GM19193 (cell line): ENCODE results near the gene MYO9B.

Source experiments
- POLR2A ChIP-seq: IDR thresholded peaks from 4 replicates; pipeline ENCODE4 v1.6.1; 2011; ENCODE audit not compliant: insufficient read depth, insufficient read length; ENCODE audit errors: extremely low read depth

MYO9B gene

DNA sequence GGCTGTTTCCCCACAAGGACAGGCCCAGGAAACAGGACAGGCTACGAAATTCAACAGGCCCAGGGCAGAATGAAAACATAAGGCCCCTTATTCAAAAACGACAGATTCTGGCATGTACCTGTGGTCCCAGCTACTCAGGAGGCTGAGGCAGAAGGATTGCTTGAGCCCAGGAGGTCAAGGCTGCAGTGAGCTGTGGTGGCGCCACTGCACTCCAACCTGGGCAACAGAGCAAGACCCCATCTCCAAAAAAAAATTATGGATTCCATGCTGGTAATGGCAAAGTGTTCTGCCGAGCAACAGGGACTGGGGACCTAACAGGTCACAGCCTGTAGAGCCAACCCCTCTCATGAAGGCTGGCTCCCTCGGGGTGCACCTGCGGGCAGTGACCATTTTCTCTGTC, 87.0 kb downstream of the MYO9B start:
- no peak for TF ChIP-seq POLR2A

DNA sequence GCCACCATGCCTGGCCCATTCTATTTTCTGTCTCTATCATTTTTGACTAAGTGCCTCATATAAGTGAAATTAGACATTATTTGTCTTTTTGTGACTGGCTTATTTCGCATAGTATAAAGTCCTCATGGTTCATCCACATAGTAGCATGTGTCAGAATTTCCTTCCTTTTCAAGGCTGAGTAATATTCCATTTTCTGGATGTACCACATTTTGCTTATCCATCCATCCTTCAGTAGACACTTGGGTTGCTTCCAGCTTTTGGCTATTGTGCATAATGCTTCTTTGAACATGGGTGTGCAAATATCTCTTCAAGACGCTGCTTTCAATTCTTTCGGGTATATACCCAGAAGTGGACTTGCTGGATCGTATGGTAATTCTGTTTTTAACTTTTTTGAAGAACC, 88.1 kb downstream of the MYO9B start:
- TF ChIP-seq POLR2A = no peak

DNA sequence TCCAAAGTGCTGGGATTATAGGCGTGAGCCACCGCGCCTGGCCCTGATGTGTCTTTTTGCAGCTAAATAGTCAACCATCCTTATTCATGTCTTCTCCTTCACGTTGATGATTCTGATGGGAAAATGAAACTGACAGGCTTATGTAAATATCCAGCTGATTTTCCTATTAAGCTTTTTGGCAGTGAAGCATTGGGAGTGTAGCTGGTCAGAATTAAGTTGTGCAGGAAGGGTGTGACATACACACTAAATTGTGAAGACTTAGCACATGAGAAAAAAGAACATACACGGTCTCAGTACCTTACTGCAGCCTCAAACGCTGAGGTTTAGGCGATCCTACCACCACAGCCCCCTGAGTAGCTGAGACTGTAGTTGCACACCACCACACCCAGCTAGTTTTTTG, 89.1 kb downstream of the MYO9B start:
- TF ChIP-seq POLR2A = no peak

DNA sequence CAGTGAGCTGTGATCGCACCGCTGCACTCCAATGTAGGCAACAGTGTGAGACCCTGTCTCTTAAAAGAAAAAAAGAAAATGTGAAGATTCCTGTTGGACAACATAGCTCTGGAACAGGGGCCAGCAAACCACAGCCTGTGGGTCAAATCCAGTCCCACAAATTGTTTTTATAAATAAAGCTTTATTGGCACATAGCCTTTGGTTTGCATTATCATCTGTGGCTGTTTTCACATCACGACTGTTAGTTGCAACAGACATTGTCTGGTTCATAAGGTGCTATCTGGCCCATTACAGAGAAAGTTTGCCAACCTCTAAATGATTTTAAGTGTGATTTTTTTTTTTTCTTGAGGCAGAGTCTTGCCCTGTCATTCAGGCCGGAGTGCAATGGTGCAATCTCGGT, 90.1 kb downstream of the MYO9B start:
- TF ChIP-seq POLR2A = no peak

DNA sequence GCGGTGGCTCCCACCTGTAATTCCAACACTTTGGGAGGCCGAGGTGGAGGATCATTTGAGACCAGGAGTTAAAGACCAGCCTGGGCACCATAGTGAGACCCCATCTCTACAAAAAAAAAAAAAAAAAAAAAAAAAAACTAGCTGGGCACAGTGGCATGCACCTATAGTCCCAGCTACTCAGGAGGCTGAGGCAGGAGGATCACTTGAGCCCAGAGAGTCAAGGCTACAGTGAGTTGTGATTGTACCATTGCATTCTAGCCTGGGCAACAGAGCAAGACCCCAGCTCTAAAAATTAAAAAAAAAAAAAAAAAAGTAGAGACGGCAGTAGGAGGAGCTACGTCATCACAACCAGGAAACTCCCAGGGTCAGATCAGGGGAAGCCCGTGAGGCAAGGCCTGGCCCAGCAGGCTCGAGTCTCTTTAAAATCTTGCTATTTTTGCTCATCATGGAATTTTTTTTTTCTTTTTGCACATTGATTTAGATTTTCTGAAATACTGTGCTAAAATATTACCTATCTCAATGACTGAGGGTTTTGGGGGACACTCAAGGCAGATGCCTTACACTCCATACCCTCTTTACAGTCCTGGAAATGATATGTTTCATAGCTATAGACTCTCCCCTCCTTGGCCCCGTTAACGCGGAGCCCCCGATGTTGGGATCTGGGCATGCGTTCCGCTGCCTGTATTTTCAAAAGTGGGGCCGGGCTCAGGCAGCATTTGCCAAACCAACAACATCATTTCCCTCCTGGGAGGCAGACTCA, 95.1 kb downstream of the MYO9B start:
- TF ChIP-seq POLR2A = no peak

DNA sequence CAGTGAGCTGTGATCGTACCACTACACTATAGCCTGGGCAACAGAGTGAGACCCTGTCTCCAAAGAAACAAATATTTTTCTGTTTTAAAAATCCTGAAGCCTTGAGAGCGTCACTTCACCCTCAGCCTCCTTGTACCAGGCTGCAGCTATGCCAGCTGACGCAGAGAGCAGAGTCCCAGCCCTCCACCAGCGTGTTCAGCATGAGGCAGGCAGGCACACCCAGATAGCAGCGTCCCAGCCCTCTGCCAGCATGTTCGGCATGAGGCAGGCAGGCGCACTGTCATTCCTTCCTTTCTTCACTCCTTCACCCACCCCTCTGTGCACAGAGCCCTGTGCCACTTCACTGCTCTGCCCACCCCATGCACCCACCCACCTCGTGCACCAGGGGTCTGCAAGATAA, 96.3 kb downstream of the MYO9B start:
- TF ChIP-seq POLR2A = no peak

DNA sequence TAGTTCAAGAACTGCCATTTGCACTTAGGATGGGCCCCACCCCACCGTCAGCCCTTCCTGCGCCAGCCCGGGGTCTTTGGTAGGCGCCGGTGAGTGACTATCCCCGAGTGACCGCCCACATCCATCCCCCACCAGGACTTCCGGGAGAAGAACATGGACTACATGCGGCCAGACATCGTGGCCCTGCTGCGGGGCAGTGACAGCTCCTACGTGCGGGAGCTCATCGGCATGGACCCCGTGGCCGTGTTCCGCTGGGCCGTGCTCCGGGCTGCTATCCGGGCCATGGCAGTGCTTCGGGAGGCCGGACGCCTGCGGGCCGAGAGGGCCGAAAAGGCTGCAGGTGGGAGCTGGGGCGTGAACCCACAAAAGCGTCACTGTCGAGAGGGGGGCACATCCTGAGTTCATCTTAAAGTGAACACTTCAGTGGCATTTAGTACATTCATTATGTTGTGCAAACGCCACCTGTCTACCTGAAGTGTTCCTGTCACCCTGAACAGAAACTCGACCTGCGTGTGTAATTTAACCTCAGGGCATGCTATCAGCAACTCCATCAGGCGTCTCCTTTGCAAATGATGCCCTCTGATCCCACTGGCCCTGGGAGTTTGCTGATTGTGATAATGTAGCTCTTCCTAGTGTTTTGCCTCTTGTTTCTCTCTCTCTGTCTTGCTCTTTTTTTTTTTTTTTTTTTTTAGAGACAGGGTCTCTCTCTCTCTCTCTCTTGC, 97.2 kb downstream of the MYO9B start:
- no peak for TF ChIP-seq POLR2A

DNA sequence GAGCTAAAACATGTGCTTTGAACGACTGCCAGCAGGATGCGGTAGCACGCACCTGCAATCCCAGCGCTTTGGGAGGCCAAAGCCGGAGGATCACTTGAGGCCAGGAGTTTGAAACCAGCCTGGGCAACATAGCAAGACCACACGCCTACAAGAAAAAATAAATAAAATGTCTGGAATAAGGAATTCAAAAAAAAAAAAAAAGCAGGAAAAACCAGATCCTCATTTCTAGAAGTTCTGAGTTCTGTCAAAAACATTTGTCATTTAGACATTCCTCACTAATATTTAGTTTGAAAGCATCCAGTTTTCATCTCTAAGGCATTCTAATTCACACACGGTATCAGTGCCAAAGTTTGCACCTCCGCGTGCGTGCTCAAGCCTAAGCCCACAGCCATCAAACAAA, 102.7 kb downstream of the MYO9B start:
- no peak for TF ChIP-seq POLR2A

DNA sequence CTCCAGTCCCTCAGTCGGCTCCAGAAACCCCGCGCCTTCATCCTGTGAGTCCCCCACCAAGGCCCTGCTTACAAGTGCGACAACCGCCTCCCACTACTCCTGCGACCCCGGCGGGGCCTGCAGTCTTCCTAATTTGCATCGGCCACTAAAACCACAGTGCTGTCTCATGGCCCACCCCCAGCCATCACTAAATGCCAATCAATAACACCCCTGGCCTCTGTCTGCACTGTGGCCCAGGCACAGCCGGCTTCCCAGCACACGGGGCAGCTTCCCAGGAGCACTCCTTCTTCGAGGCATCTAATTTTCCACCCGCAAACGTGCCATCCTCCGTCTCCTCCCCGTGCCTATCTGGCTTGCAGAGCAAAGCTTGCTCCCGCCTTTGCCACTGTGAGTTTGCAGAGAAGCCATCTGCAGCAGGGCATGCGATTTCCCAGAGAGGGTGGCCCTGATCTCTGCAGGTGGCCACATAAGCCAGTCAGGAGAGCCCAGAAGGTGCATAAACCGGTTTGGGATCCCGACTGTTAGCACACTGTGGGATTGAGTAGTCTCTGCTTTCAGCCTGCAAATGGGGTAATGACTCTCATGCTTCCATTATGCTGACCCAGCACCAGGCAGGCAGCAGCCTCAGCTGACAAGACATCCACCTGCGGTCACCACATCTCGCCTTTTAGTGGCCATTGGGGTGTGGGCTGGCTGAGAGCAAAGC, 105.6 kb downstream of the MYO9B start:
- TF ChIP-seq POLR2A = no peak

DNA sequence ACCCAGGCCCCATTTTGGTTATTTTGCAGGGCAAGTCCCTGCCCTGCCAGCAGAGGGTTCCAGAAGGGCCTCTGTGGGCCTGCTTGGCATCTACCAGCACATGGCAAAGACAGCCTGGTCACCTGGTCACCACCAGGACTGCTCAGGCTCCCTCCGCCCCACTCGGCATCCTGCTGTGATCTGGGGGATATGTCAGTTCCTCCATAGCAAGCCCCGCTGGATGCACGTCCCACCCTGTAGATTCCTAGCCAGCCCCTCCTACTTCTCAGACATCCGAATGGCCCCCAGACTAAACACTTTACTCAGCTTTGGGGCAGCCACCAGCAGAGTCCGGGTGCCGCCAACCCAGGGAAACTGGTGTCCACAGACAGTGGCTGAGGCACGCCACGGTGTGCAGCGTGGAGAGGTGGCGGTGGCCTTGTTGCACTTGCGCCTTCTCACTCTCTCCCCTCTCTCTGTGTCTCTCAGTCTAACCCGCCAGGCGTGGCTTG, 107.7 kb downstream of the MYO9B start:
- TF ChIP-seq POLR2A = no peak

DNA sequence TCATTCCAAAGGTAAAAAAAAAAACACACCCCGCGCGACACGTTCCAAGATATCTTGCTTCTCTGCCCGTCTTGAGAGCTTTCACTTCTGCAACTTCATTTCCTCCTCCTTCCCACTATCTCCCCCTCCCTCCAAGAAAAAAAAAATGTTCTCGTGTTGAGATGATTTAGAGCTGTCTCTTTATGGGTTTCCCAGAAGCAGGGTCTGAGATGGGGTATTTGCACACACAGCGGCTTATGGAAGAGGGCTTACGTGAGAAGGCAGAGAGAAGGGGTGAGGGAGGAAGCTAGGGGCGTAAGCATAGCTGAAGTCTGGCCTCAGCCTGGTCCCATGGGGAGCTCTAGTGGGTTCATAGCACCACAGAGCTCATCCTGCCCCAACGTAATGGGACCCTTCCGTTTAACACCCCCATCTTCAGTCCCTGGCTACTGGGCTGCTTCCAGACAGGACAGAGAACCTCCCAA, 108.3 kb downstream of the MYO9B start:
- TF ChIP-seq POLR2A = no peak

DNA sequence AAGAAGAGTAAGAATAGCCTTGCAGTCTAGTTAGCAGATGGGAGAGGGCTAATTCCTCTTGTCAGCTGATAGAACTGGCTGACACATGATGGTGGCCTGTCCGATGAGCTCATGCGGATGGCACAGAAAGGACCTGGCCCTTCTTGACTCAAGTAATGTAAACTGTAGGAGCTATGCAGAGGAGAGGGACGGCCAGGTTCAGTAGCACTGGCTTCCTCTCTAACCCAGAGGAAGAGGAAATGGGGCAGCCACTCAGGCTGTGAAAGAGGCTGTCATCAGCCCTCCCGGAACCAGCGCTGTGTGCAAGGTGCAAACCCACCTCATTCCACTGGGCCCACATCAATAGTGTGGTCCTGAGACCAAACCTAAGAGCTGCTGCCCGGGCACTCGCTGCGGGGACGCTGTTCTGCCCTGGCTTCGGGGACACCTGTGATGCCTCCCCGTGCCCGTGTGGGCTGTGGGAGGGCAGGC, 108.8 kb downstream of the MYO9B start:
- peak; percentile 29 for TF ChIP-seq POLR2A

DNA sequence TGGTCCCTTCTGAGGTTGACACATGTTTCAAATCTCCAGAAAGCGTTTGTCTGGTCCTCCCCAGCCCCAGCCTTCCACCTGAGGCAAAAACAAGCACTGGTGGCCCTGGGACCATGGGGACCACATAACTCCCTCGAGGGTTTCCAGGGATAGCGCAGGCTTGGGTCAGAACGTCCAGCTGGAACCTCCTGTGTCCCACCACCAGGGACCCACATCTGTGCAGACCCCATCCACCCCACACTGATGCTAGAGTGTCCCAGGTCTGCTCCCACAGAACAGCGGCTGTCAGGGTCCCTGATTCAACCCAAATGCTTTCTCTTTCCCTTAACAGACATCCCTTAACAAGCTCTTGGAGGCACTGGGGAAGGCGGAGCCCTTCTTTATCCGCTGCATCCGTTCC, 110.0 kb downstream of the MYO9B start:
- no peak for TF ChIP-seq POLR2A

DNA sequence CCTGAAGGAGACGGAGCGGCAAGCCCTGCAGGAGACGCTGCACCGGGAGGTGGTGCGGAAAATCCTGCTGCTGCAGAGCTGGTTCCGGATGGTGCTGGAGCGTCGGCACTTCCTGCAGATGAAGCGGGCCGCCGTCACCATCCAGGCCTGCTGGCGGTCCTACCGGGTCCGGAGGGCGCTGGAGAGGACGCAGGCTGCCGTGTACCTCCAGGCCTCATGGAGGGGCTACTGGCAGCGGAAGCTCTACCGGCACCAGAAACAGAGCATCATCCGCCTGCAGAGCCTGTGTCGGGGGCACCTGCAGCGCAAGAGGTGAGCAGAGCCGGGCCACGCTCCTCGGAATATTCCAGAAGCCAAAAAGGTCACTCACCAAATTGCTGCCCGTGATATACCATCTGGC, 117.2 kb downstream of the MYO9B start:
- no peak for TF ChIP-seq POLR2A

DNA sequence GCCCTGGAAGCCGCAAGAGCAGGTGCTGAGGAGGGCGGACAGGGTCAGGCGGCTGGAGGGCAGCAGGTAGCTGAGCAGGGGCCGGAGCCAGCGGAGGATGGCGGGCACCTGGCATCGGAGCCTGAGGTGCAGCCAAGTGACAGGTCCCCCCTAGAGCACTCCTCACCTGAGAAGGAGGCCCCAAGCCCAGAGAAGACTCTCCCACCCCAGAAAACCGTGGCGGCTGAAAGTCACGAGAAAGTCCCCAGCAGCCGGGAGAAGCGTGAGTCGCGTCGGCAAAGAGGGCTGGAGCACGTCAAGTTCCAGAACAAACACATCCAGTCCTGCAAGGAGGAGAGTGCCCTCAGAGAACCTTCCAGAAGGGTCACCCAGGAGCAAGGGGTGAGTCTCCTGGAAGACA, 119.0 kb downstream of the MYO9B start:
- no peak for TF ChIP-seq POLR2A

DNA sequence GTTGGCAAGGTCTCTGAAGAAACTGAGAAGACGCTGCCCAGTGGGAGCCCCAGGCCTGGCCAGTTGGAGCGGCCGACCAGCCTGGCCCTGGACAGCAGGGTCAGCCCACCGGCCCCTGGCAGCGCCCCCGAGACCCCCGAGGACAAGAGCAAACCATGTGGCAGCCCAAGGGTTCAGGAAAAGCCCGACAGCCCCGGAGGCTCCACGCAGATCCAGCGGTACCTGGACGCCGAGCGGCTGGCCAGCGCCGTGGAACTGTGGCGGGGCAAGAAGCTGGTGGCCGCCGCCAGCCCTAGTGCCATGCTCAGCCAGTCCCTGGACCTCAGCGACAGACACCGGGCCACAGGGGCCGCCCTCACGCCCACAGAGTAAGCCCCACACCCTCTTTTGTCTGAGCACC, 119.5 kb downstream of the MYO9B start:
- no peak for TF ChIP-seq POLR2A

DNA sequence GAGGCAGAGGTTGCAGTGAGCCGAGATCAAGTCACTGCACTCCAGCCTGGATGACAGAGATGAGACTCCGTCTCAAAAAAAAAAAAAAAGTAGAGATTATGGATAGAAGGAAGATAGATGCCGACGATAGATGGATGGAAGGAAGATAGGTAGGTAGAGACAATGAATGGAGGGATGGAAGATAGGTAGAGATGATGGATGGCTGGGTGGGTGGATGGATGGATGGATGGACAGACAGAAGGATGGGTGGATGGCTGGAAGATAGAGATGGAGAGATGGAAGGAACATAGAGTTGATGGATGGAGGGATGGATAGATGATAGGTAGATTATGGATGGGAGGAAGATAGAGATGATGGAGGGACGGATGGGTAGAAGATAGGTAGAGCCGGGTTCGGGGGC, 121.0 kb downstream of the MYO9B start:
- no peak for TF ChIP-seq POLR2A
